Measurements from ENCODE around the gene OR4E1. TPM values are rescaled to one million over a fixed set of nuclear protein-coding genes. Genes with fewer than 3 reads are reported as not detected.

The OR4E1 gene
- total RNA-seq: not detected in 2 replicates

GRCh38 chr14:21673718-21674117, at the start of gene OR4E1:
OR4E1 (minus strand) TSS chr14:21673818; CDS start chr14:21670935, 2,883 bp downstream.

GRCh38 chr14:21653331-21653885, 20.2 kb downstream of the OR4E1 start, which contains the start of gene OR4E2:
OR4E2 (plus strand) TSS chr14:21653835; CDS start chr14:21665083, 11,248 bp downstream.

GRCh38 chr14:21634840-21635239, 38.8 kb downstream of the OR4E1 start, which contains the start of gene OR10G2:
OR10G2 (minus strand) TSS chr14:21634940; CDS start chr14:21634842, 98 bp downstream.

Other genes with a start within 250 kb of the OR4E1 start
- 51.8 and 54.0 TPM in 2 replicates for gene CHD8, start 217.7 kb downstream of the OR4E1 start, total RNA-seq
- gene RAB2B, start 196.9 kb downstream of the OR4E1 start, total RNA-seq: 25.6 and 28.4 TPM in 2 replicates
- 20.2 and 23.8 TPM in 2 replicates for gene TOX4, start 196.6 kb downstream of the OR4E1 start, total RNA-seq
- 41.7 and 49.8 TPM in 2 replicates for gene METTL3, start 162.5 kb downstream of the OR4E1 start, total RNA-seq
- gene SALL2, start 147.5 kb downstream of the OR4E1 start, total RNA-seq: 0.34 and 0.43 TPM in 2 replicates
- gene OR10G3, start 93.7 kb downstream of the OR4E1 start, total RNA-seq: not detected in 2 replicates
- not detected in 2 replicates for gene OR10G2, start 38.9 kb downstream of the OR4E1 start, total RNA-seq
- gene OR4E2, start 20.0 kb downstream of the OR4E1 start, total RNA-seq: not detected in 2 replicates

Data from dermis lymphatic vessel endothelial cell (primary cell).